ENCODE results near the gene SLCO1B3. TPM values are rescaled to one million over a fixed set of nuclear protein-coding genes. Genes with fewer than 3 reads are reported as not detected.
A peak's percentile ranks its signal among the peaks of the same experiment; 100 is the strongest.

SLCO1B3 gene
- total RNA-seq, 1 donor from 2014 or later: not detected

DNA sequence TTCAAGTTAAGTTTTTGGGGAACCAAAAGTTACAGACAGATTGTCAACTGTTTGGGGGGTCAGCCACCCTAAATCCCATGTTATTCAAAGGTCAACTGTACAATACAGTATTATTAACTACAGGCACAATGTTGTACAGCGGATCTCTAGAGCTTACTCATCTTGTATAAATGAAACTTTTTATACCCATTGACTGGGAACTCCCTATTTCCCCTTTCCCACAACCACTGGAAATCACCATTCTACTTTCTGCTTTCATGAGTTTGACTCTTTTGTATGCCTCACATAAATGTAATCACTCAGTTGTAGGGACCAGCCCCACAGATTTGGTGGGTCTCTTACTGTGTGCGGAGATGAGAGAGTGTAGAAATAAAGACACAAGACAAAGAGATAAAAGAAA is 57.8 kb downstream of the SLCO1B3 start:
- FAIRE-seq (no peak), DNase-seq (ENCODE audit: low spot score in 2 of 2) (no peak)

DNA sequence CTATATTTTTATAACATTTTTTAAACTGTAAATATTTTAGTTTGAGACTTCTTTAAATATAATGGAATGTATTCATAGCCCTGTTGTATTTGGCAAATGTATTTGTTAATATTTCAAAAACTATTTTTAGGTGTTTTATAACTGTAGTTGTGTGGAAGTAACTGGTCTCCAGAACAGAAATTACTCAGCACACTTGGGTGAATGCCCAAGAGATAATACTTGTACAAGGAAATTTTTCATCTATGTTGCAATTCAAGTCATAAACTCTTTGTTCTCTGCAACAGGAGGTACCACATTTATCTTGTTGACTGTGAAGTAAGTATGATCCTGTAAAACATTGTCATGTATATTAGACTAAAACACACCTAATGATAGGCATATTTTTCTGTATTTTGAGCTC is 72.8 kb downstream of the SLCO1B3 start:
- FAIRE-seq (peak; percentile 64), DNase-seq (ENCODE audit: low spot score in 2 of 2) (no peak)

DNA sequence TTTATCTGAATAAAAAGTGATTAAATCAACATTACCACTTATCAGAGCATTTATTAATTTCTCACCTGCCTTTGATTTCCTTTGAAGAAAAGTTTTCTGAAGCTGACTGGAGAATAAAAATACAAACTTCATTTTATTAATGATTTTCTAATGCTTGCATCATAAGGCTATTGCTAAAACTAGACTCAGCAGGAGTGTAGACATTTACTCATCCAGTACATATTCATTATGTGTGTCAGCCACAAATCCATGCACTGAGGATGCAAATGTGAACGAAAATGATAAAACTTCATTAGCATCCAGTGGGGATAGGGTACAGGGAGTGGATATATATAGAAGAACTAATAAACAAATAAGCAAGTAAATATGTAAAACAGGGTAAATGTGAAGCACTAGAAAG is 74.6 kb downstream of the SLCO1B3 start:
- no peak for DNase-seq (ENCODE audit: low spot score in 2 of 2)
- FAIRE-seq: no peak

DNA sequence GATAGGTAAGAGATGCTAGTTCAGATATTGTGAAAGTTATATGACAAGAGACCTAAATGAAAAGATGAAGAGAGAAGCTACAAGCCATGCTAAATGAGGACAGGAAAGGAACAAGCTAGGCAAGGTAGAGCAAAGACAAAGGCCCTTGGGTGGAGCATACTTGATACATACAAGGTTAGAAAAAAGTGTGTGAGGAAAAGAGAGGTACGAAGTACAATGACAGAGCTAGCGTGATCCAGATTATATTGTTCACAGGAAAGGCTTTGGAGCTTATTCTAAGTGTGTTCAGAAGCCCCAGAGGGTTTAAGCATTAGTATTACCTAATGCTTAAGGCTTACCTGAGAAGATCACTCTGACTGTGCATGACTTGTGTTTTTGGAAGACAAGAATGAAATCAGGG is 75.0 kb downstream of the SLCO1B3 start:
- DNase-seq (ENCODE audit: low spot score in 2 of 2) (no peak), FAIRE-seq (no peak)

DNA sequence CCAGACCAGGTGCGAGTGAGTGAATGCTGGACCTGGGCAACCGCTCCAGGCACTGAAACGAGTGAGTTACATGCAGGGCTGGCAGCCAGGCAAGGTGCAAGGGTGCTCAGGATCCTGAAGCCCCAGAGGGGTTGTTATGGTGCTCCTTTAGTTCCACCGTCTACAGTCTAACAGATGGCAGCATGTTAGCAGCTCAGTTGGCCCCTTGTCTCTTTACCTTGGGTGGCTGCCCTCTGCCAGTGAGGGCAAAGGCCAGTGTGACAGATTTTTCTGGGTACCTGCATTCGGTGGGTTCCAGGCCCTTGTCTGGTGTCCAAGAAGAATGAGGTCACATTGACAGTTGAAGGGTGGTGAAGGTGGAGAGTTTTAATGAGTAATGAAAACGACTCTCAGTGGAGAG is 106.8 kb downstream of the SLCO1B3 start:
- DNase-seq (ENCODE audit: low spot score in 2 of 2) (no peak), FAIRE-seq (no peak)

DNA sequence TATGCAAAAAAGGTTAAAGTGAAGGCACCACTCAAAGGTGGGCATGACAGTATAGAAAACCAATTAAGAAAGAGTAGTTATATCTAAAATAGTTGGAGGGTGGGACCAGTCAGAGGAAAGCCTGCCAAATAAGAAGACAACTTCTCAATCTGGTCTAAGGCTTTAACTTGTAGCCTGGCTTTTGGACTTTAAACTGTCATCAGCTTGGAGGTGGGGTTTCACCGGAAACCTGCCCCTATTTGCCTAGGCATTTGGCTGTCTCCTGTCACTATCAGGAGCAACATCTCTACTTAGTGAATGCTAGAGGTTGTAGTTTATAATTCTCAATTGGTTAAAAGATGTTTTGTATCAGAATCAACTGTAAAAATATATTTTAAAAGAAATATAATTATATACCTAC is 107.3 kb downstream of the SLCO1B3 start:
- FAIRE-seq: no peak

DNA sequence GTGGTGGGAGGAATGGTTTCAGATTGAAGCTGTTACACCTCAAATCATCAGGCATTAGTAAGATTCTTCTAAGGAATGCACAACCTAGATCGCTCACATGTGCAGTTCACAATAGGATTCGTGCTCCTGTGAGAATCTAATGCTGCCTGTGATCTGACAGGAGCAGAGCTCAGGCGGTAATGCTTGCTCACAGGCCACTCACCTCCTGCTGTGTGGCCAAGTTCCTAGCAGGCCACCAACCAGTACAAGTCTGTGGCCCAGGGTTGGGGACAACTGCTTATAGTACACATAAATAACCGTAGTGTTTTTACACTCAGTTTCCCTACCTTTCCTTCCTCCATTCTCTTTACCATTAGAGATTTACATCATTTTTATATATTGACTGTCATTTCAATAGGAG is 121.4 kb downstream of the SLCO1B3 start:
- no peak for DNase-seq (ENCODE audit: low spot score in 2 of 2)
- no peak for FAIRE-seq

More for the DNA sequence above, 107.3 kb downstream of the SLCO1B3 start:
- no peak for DNase-seq (ENCODE audit: low spot score in 2 of 2)

DNA sequence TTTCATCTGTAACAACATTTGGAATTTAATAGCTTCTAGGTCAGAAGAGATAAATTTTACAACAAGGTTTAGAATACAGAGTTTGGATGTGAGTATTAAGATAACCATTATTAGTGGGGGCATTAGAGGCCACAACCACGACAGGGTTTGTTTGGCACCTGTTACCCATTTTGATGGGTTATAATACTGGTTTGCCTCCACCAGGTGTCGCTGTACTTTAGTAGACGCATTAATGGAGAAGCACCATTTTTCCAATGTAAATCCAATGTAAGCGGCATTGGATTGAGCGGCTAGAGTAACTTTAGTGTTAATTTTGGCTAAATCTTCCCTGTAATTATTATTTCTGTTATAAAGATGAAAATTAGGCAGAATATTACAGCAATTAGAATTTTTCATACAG is 136.2 kb downstream of the SLCO1B3 start:
- no peak for DNase-seq (ENCODE audit: low spot score in 2 of 2)
- no peak for FAIRE-seq

DNA sequence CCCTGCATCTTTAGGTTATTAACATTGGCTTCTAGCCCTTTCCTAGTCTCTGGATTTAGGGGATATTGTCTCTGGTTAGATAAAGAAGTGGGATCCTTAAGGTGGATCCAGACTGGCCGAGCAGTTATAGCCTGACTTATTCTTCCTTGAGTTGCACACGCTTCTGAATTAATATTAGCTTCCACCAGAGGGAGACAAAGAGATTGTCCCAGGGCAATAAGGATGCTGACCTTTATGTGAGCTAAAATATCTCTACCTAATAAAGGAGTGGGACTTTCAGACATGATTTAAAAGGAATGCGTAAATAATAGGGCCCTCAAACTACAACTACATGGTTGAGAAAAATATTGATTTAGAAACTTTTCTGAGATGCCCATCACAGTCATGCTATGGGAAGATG is 139.7 kb downstream of the SLCO1B3 start:
- DNase-seq (ENCODE audit: low spot score in 2 of 2): no peak
- FAIRE-seq: no peak

DNA sequence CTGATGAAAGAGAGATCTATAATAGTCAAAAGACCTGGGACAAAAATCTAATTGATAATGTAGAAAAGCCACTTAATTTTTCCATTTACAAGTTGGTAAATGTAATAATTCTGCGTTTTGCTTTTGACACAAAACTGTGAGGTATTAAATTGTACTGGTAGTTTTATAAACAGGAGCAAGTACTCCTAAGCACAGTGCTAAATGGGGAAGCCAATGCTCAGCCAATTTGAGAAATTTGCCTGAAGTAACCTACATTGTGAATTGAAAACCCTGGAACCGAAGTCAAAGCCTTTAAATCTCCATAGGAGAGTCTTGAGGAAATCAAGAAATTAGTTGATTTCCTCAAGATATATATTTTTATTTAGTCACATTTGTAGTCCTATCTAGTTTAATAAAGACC is 152.8 kb downstream of the SLCO1B3 start:
- FAIRE-seq (no peak), DNase-seq (ENCODE audit: low spot score in 2 of 2) (no peak)

DNA sequence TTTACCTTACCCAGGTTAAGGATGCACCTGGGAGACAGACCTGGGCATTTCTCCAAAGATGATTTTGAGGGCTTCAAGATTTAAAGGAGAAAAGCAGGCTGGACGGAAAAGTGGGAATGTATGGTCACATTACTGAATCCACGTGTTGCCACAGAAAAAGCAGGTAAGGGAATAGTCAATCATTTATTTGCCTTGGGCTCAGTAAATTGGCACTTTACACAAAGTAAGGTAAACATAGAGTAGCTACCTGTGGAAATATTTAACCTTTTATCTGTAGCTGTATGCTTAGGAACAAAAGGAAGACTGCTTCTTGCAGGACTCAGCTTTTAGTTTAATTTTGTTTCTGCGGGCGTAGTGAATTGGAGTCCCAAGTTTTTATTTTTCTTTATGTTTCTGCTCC is 153.3 kb downstream of the SLCO1B3 start:
- DNase-seq (ENCODE audit: low spot score in 2 of 2) (no peak), FAIRE-seq (no peak)

Small RNA genes within 50 kb of the gene (small RNA-seq; reads per million reads assigned to genes)
- not detected for gene AC011604.1

Other genes with a start within 250 kb of the SLCO1B3 start
- 16.7 TPM for gene SLCO1C1, start 115.4 kb upstream of the SLCO1B3 start, total RNA-seq